ENCODE results near the gene KCNT1. TPM values are rescaled to one million over a fixed set of nuclear protein-coding genes. Genes with fewer than 3 reads are reported as not detected.

KCNT1 gene
- total RNA-seq, 2 donors from 2014 or later = 0.08 TPM; not detected in 1

- no peaks in the 10 kb centered on the region for H3K36me3 ChIP-seq
- no peak overlapping the region for H3K9ac ChIP-seq (ENCODE audit: low read depth in 2 of 2, low read length in 2 of 2)
- no peaks in the 10 kb centered on the region for H3K9me3 ChIP-seq
- H3K4me1 ChIP-seq = no peaks in the 10 kb centered on the region
- intact Hi-C loops (cut with DNase I) = no loop called here
- TF ChIP-seq CTCF (IDR thresholded peaks at IDR 0.05) = no peak
- no peak overlapping the region for H3K4me3 ChIP-seq
- H3K27me3 ChIP-seq = no peaks in the 10 kb centered on the region
- no peak for DNase-seq
- no peak overlapping the region for H3K27ac ChIP-seq
These were observed 61.9 kb downstream of the KCNT1 start for GRCh38 chr9:135763716-135764446.

DNA sequence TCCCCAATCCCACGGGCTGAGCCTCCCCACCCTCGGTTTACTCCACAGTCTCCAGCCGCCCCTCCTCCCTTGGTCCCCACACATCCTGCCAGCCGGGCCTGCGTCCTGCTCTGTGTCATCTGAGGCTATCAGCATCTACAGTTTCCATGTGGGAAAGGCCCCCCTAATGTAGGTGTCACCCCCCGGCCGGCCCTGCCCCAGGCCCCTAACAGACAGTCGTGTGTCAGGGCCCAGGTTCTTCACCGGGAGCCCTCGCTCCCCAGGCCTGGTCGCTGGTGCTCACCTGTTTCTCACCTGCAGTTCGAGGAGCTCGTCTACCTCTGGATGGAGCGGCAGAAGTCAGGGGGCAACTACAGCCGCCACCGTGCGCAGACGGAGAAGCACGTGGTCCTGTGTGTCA is 62.7 kb downstream of the KCNT1 start:
- intact Hi-C loops (cut with DNase I) = no loop called here

DNA sequence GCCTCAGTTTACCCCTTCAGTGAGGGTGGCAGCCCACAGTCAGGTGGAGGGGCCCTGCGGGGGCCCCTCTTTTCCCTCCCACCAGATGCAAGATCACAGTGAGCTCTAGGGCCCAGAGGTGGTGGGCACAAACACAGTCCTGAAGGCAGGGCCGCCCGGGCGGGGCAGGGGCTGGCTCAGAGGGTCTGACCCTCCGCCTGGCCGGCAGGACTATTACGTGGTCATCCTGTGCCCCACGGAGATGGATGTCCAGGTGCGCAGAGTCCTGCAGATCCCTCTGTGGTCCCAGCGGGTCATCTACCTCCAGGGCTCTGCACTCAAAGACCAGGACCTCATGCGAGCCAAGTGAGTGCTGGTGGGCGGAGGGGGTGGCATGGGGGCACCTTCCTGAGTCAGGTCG is 63.4 kb downstream of the KCNT1 start:
- Histone ChIP-seq H3K4me3 (no peak overlapping the region), H3K27ac (no peak overlapping the region), H3K9ac (ENCODE audit: low read depth in 2 of 2, low read length in 2 of 2) (no peak overlapping the region), H3K36me3 (no peaks in the 10 kb centered on the region), H3K27me3 (no peaks in the 10 kb centered on the region), H3K4me1 (no peaks in the 10 kb centered on the region), H3K9me3 (no peaks in the 10 kb centered on the region)
- no peak for DNase-seq
- no peak for TF ChIP-seq CTCF (IDR thresholded peaks at IDR 0.05)
- intact Hi-C loops (cut with DNase I) = no loop called here

More for the DNA sequence above, 62.7 kb downstream of the KCNT1 start:
- Histone ChIP-seq H3K4me1 (no peaks in the 10 kb centered on the region), H3K27ac (no peak overlapping the region), H3K4me3 (no peak overlapping the region), H3K36me3 (no peaks in the 10 kb centered on the region), H3K9me3 (no peaks in the 10 kb centered on the region), H3K27me3 (no peaks in the 10 kb centered on the region), H3K9ac (ENCODE audit: low read depth in 2 of 2, low read length in 2 of 2) (no peak overlapping the region)
- no peak for DNase-seq
- TF ChIP-seq CTCF (IDR thresholded peaks at IDR 0.05) = no peak

- no peak for TF ChIP-seq CTCF (IDR thresholded peaks at IDR 0.05)
- no peak for DNase-seq
- H3K9me3 ChIP-seq = no peaks in the 10 kb centered on the region
- no peaks in the 10 kb centered on the region for H3K4me1 ChIP-seq
- H3K27me3 ChIP-seq = no peaks in the 10 kb centered on the region
- H3K4me3 ChIP-seq = no peak overlapping the region
- no peaks in the 10 kb centered on the region for H3K36me3 ChIP-seq
- H3K9ac ChIP-seq (ENCODE audit: low read depth in 2 of 2, low read length in 2 of 2) = no peak overlapping the region
- no peak overlapping the region for H3K27ac ChIP-seq
- intact Hi-C loops (cut with DNase I) = no loop called here
These were observed 64.3 kb downstream of the KCNT1 start for GRCh38 chr9:135766251-135766650.

DNA sequence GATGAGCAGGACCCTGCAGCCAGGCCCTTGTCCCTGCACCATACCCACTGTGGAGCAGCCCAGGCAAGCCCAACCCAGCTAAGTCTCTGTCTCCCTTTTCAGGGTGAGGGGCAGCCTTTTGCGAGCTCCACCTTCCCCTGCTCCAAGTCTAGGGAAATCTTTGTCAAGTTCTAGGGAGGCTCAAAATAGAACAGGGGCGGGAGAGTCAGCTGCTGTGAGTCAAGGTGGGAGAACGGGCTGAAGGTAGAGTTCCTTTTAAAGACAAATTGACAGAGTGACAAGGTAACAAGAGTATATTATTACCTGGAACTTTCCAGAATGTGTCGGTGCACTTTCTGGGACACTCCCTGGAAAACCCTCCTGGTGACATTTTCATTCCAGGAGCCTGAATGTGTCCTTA is 64.7 kb downstream of the KCNT1 start:
- intact Hi-C loops (cut with DNase I) = no loop called here
- Histone ChIP-seq H3K9ac (ENCODE audit: low read depth in 2 of 2, low read length in 2 of 2) (no peak overlapping the region), H3K27me3 (no peaks in the 10 kb centered on the region), H3K4me3 (no peak overlapping the region), H3K4me1 (no peaks in the 10 kb centered on the region), H3K27ac (no peak overlapping the region), H3K36me3 (no peaks in the 10 kb centered on the region), H3K9me3 (no peaks in the 10 kb centered on the region)
- DNase-seq = no peak
- no peak for TF ChIP-seq CTCF (IDR thresholded peaks at IDR 0.05)

Measured in colonic mucosa (tissue), 4 donors.